HG03571 (cell line): ENCODE measurements around the gene CDHR1.

Experiments
- ATAC-seq: cut with Tn5 transposase; IDR thresholded peaks from one replicate; pipeline ENCODE4 v1.9.1; 2021; ENCODE audit not compliant: unreplicated experiment

CDHR1 gene

GRCh38 chr10:84226616-84227015 lies 32.3 kb downstream of the CDHR1 start:
- no peak for ATAC-seq

GRCh38 chr10:84227810-84228209 lies 33.5 kb downstream of the CDHR1 start:
- ATAC-seq, result no peak

GRCh38 chr10:84230359-84230758 lies 36.0 kb downstream of the CDHR1 start:
- no peak for ATAC-seq

GRCh38 chr10:84232376-84232775 lies 38.0 kb downstream of the CDHR1 start:
- ATAC-seq, result no peak

GRCh38 chr10:84233940-84234339 lies 39.6 kb downstream of the CDHR1 start:
- ATAC-seq, result no peak

- no peak for ATAC-seq
These were observed 40.1 kb downstream of the CDHR1 start for GRCh38 chr10:84234479-84234878.

GRCh38 chr10:84235096-84235495 lies 40.8 kb downstream of the CDHR1 start:
- no peak for ATAC-seq

- ATAC-seq, result no peak
These were observed 42.5 kb downstream of the CDHR1 start for GRCh38 chr10:84236807-84237198.

- no peak for ATAC-seq
These were observed 43.1 kb downstream of the CDHR1 start for GRCh38 chr10:84237199-84238051.

- ATAC-seq, result no peak
These were observed 44.6 kb downstream of the CDHR1 start for GRCh38 chr10:84238909-84239308.

- no peak for ATAC-seq
These were observed 47.0 kb downstream of the CDHR1 start, which contains the start of gene LRIT1 for GRCh38 chr10:84241185-84241790. Gene LRIT1 (minus strand): TSS chr10:84241546. CDS start chr10:84241439, 107 bp downstream.

GRCh38 chr10:84243759-84244158 lies 49.4 kb downstream of the CDHR1 start:
- no peak for ATAC-seq

GRCh38 chr10:84244651-84245270 lies 50.4 kb downstream of the CDHR1 start, which contains the start of gene RGR:
Gene RGR (plus strand): TSS chr10:84245053. CDS start chr10:84245091, 38 bp downstream.
- ATAC-seq, result no peak

- no peak for ATAC-seq
These were observed 53.2 kb downstream of the CDHR1 start for GRCh38 chr10:84247496-84247895.

- ATAC-seq, result no peak
These were observed 54.5 kb downstream of the CDHR1 start for GRCh38 chr10:84248794-84249193.

GRCh38 chr10:84254552-84255478 lies 60.5 kb downstream of the CDHR1 start:
- ATAC-seq, result no peak

GRCh38 chr10:84256510-84257342 lies 62.4 kb downstream of the CDHR1 start:
- no peak for ATAC-seq

GRCh38 chr10:84257343-84258020 lies 63.1 kb downstream of the CDHR1 start:
- no peak for ATAC-seq

- ATAC-seq, result no peak
These were observed 63.8 kb downstream of the CDHR1 start for GRCh38 chr10:84258034-84258695.
